ENCODE data around the gene PRKG1.
"Not testable (repeated sequence)": the region's sequence is repeated elsewhere in the genome, so short reads cannot be mapped to it uniquely, and the experiment has no call there.

PRKG1 gene

GRCh38 chr10:51270936-51271530 lies 196.7 kb downstream of the PRKG1 start:
- DNase-seq (ENCODE audit: low read depth): no peak

- not testable (repeated sequence) for DNase-seq (ENCODE audit: low read depth)
Measured at GRCh38 chr10:51272099-51272498, 197.8 kb downstream of the PRKG1 start.

GRCh38 chr10:51272555-51272954 lies 198.3 kb downstream of the PRKG1 start:
- no peak for DNase-seq (ENCODE audit: low read depth)

- DNase-seq (ENCODE audit: low read depth): no peak
Measured at GRCh38 chr10:51273574-51273973, 199.3 kb downstream of the PRKG1 start.

GRCh38 chr10:51276097-51276496 lies 201.8 kb downstream of the PRKG1 start:
- not testable (repeated sequence) for DNase-seq (ENCODE audit: low read depth)

- not testable (repeated sequence) for DNase-seq (ENCODE audit: low read depth)
Measured at GRCh38 chr10:51281387-51281786, 207.1 kb downstream of the PRKG1 start.

GRCh38 chr10:51285601-51286000 lies 211.3 kb downstream of the PRKG1 start:
- DNase-seq (ENCODE audit: low read depth): no peak

- DNase-seq (ENCODE audit: low read depth): no peak
Measured at GRCh38 chr10:51288511-51288910, 214.2 kb downstream of the PRKG1 start.

GRCh38 chr10:51289519-51289918 lies 215.2 kb downstream of the PRKG1 start:
- no peak for DNase-seq (ENCODE audit: low read depth)

GRCh38 chr10:51291961-51292360 lies 217.7 kb downstream of the PRKG1 start:
- no peak for DNase-seq (ENCODE audit: low read depth)

- peak; percentile 37 for DNase-seq (ENCODE audit: low read depth)
Measured at GRCh38 chr10:51297438-51297837, 223.2 kb downstream of the PRKG1 start.

GRCh38 chr10:51300617-51301304 lies 226.5 kb downstream of the PRKG1 start:
- DNase-seq (ENCODE audit: low read depth): no peak

GRCh38 chr10:51301644-51302043 lies 227.4 kb downstream of the PRKG1 start:
- DNase-seq (ENCODE audit: low read depth): no peak

- no peak for DNase-seq (ENCODE audit: low read depth)
Measured at GRCh38 chr10:51302316-51302715, 228.0 kb downstream of the PRKG1 start.

GRCh38 chr10:51308116-51308515 lies 233.8 kb downstream of the PRKG1 start:
- no peak for DNase-seq (ENCODE audit: low read depth)

GRCh38 chr10:51311228-51311627 lies 236.9 kb downstream of the PRKG1 start:
- no peak for DNase-seq (ENCODE audit: low read depth)

- DNase-seq (ENCODE audit: low read depth): no peak
Measured at GRCh38 chr10:51312817-51313216, 238.5 kb downstream of the PRKG1 start.

GRCh38 chr10:51313251-51313650 lies 239.0 kb downstream of the PRKG1 start:
- no peak for DNase-seq (ENCODE audit: low read depth)

- no peak for DNase-seq (ENCODE audit: low read depth)
Measured at GRCh38 chr10:51313773-51314478, 239.6 kb downstream of the PRKG1 start.

- DNase-seq (ENCODE audit: low read depth): peak; percentile 8
Measured at GRCh38 chr10:51314481-51314880, 240.2 kb downstream of the PRKG1 start.

- DNase-seq (ENCODE audit: low read depth): no peak
Measured at GRCh38 chr10:51318399-51319172, 244.3 kb downstream of the PRKG1 start.

- no peak for DNase-seq (ENCODE audit: low read depth)
Measured at GRCh38 chr10:51319173-51319435, 244.8 kb downstream of the PRKG1 start.

GRCh38 chr10:51321300-51321699 lies 247.0 kb downstream of the PRKG1 start:
- DNase-seq (ENCODE audit: low read depth): no peak
